Gastroesophageal sphincter (tissue), 4 donors: ENCODE results near the gene DISC1. TPM values are rescaled to one million over a fixed set of nuclear protein-coding genes. Genes with fewer than 3 reads are reported as not detected.

Experiments
- ATAC-seq: fragments of 150-250 bp; one replicate; pipeline ENCODE4 v1.9.1; 2016; ENCODE audit warnings: mild to moderate bottlenecking, moderate library complexity
- H3K27ac ChIP-seq, 4 donors: fragments of 200-600 bp; sonication (generic) in 3 of 4; 1 replicate in 3 of 4; 2 replicates in 1 of 4; pipeline ENCODE4 v1.5.1; 2016 to 2019
- H3K27me3 ChIP-seq: fragments of 200-600 bp; sonication (generic); one replicate; pipeline ENCODE4 v1.5.1; 2019
- H3K36me3 ChIP-seq, 2 donors: fragments of 200-600 bp; sonication (generic); one replicate each; pipeline ENCODE4 v1.5.1; 2019; ENCODE audit warnings: control low read depth in 1 of 2
- H3K4me1 ChIP-seq, 3 donors: fragments of 200-600 bp; sonication (generic); 1 replicate in 2 of 3; 2 replicates in 1 of 3; pipeline ENCODE4 v1.5.1; 2016 to 2019; ENCODE audit warnings: control low read depth in 2 of 3
- H3K4me3 ChIP-seq, 2 donors: fragments of 200-600 bp; sonication (generic); one replicate each; pipeline ENCODE4 v1.5.1; 2019; ENCODE audit warnings: mild to moderate bottlenecking in 1 of 2, moderate library complexity in 1 of 2
- H3K9me3 ChIP-seq, 3 donors: fragments of 200-600 bp; sonication (generic); one replicate each; pipeline ENCODE4 v1.5.1; 2017 to 2019; ENCODE audit warnings: control low read depth in 2 of 3
- EP300 ChIP-seq: sonication (generic); formaldehyde crosslinking; IDR thresholded peaks from one replicate; pipeline ENCODE4 v1.6.1; 2017; ENCODE audit warnings: antibody characterized with exemption, mild to moderate bottlenecking
- POLR2A ChIP-seq, 2 donors: fragments of 450-650 bp; IDR thresholded peaks; one replicate each; pipeline ENCODE4 v1.6.1; 2017; ENCODE audit warnings: antibody characterized with exemption in 2 of 2, mild to moderate bottlenecking in 2 of 2, moderate library complexity in 1 of 2
- POLR2AphosphoS5 ChIP-seq: sonication (generic); formaldehyde crosslinking; IDR thresholded peaks from one replicate; pipeline ENCODE4 v1.6.1; 2017; ENCODE audit warnings: antibody characterized with exemption
- WGBS, 2 donors: methylation state at CpG; one replicate each; pipeline ENCODE4 v1.1.5; 2018; ENCODE audit warnings: low coverage in 1 of 2; 5-methylcytosine and 5-hydroxymethylcytosine counted together
- total RNA-seq, 4 donors: library from RNA; depleted of rRNA; stranded (reverse); fragments of >200 nt; gene quantifications; one replicate each; pipeline ENCODE4 v1.1.0, GENCODE V29; 2016
- TF ChIP-seq, protein P1 (sequence below), 4 experiments: fragments of 200-600 bp in 2 of 4; fragments of 450-650 bp in 2 of 4; sonication (generic) in 1 of 4; IDR thresholded peaks; one replicate each; pipeline ENCODE4 v1.5.1; 2017 to 2019; ENCODE audit warnings: antibody characterized with exemption in 4 of 4, mild to moderate bottlenecking in 2 of 4, moderate library complexity in 2 of 4

DISC1 gene
- total RNA-seq, 4 donors from 2014 or later: 4.4 to 9.8 (median 6.8) TPM

DNA sequence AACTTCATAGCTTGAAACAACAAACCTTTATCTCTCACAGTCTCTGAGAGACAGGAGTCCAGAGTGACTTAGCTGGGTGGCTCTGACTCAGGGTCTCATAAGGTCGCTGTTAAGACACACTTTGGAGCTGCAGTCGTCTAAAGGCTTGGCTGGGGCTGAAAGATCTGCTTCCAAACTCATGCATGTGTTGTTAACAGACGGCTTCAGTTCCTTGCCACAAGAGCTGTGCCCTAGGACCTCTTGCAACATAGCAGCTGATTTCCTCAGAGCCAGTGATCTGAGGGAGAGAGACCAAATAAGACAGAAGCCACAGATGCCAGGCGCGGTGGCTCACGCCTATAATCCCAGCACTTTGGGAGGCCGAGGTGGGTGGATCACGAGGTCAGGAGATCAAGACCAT, 176.8 kb downstream of the DISC1 start:
- Histone ChIP-seq H3K36me3 (no peaks in the 10 kb centered on the region), H3K9me3 (no peaks in the 10 kb centered on the region), H3K4me1 (no peaks in the 10 kb centered on the region), H3K4me3 (no peak overlapping the region), H3K27ac (no peak overlapping the region), H3K27me3 (no peaks in the 10 kb centered on the region)
- TF ChIP-seq EP300: no peak
- TF ChIP-seq, protein P1, sequence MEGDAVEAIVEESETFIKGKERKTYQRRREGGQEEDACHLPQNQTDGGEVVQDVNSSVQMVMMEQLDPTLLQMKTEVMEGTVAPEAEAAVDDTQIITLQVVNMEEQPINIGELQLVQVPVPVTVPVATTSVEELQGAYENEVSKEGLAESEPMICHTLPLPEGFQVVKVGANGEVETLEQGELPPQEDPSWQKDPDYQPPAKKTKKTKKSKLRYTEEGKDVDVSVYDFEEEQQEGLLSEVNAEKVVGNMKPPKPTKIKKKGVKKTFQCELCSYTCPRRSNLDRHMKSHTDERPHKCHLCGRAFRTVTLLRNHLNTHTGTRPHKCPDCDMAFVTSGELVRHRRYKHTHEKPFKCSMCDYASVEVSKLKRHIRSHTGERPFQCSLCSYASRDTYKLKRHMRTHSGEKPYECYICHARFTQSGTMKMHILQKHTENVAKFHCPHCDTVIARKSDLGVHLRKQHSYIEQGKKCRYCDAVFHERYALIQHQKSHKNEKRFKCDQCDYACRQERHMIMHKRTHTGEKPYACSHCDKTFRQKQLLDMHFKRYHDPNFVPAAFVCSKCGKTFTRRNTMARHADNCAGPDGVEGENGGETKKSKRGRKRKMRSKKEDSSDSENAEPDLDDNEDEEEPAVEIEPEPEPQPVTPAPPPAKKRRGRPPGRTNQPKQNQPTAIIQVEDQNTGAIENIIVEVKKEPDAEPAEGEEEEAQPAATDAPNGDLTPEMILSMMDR (IDR thresholded peaks at IDR 0.05): no peak
- no peak for TF ChIP-seq POLR2AphosphoS5
- no peak for TF ChIP-seq POLR2A (IDR thresholded peaks at IDR 0.05)
- ATAC-seq: peak; percentile 70
- WGBS, 2 donors: 72 to 80% methylated on average over 1 to 3 of the region's 8 CpGs

DNA sequence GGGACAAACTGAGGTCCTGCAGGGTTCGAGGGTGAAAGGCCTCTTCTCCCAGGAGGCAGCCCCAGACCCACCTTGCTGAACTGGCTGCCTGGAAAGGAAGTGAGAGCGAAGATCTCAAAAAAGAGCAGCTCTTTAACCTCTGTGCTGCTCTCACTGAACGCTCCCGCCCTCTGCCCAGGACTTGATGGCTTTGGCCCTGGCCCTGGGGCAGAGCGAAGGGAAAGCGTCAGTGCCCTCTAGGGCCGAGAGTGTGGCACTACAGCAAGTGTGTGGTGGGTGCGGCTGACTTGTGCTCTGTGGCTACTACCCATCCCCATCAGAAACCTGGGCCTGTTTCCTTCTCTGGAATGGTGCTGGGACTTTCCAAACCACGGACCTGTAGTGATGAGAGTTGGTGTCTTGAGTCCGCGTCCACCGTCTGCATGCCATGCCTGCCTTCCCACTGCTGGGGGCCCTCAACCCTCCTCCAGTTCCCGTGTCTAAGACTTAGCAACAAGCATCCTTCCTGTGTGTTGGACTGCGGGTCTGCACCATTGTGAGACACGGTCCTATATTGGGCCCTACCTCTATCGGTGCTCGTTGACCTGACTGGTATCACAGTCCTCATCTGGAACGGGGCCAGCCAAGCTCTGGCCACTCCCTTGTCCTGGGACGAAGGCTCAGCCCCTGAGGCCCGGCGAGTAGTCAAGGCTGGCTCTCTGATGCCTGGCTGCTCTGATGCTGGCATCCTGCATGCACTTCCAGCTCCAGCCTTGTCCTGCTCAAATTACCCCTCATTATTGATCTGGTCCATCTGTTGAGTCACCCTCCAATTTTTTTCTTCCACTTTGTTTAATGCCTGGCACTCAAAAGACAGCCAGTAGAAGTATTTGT, 180.3 kb downstream of the DISC1 start:
- Histone ChIP-seq H3K9me3 (no peaks in the 10 kb centered on the region), H3K27ac (no peak overlapping the region), H3K4me3 (no peak overlapping the region), H3K4me1 (peaks cover 0 to 5% (median 0%) of the 10 kb centered on the region in 3 donors), H3K27me3 (no peaks in the 10 kb centered on the region), H3K36me3 (no peaks in the 10 kb centered on the region)
- TF ChIP-seq EP300 (no peak), POLR2AphosphoS5 (no peak), POLR2A (IDR thresholded peaks at IDR 0.05) (no peak)
- TF ChIP-seq, protein P1 (IDR thresholded peaks at IDR 0.05): peak in 1 of 4 experiments; percentile 50
- ATAC-seq: peak; percentile 52
- 78 to 83% methylated on average over 5 to 7 of the region's 21 CpGs for WGBS, 2 donors

GRCh38 chr1:231807541-231807940, 181.0 kb downstream of the DISC1 start:
- no peak overlapping the region for H3K27ac ChIP-seq
- ATAC-seq: no peak
- no peaks in the 10 kb centered on the region for H3K36me3 ChIP-seq
- no peak overlapping the region for H3K4me3 ChIP-seq
- peaks cover 0 to 5% (median 0%) of the 10 kb centered on the region in 3 donors for H3K4me1 ChIP-seq
- no peaks in the 10 kb centered on the region for H3K27me3 ChIP-seq
- WGBS, 2 donors: 33% methylated on average over 1 of the region's 2 CpGs; no CpG with 5 or more reads in 1 of the 2 donors
- H3K9me3 ChIP-seq: no peaks in the 10 kb centered on the region
- TF ChIP-seq, protein P1 (IDR thresholded peaks at IDR 0.05): no peak
- TF ChIP-seq EP300: no peak
- TF ChIP-seq POLR2A (IDR thresholded peaks at IDR 0.05): no peak
- no peak for TF ChIP-seq POLR2AphosphoS5

DNA sequence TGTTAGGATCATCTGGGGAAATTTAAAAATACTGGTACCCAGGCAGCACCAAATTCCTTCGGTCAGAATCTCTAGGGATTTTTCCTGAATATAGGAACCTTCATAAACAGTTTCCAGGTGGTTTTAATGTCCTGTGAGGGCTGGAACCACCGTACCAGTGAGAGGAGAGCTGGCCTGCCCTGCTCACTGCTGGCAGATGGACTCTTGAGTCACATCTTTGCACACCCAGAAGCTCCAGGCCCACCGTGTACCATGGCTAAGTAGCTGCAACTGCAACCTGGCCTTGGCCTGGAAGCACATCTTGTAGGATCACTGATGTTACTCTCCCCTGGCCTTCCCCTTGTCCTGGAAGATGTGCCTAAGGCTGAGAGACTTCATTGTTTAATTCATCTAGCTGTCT, 181.5 kb downstream of the DISC1 start:
- H3K4me1 ChIP-seq: peaks cover 0 to 5% (median 0%) of the 10 kb centered on the region in 3 donors
- no peak overlapping the region for H3K4me3 ChIP-seq
- H3K9me3 ChIP-seq: no peaks in the 10 kb centered on the region
- TF ChIP-seq POLR2AphosphoS5 (no peak), POLR2A (IDR thresholded peaks at IDR 0.05) (no peak), EP300 (no peak)
- TF ChIP-seq, protein P1 (IDR thresholded peaks at IDR 0.05): no peak
- H3K36me3 ChIP-seq: peaks cover 0 to 3% of the 10 kb centered on the region in 2 donors
- H3K27ac ChIP-seq: no peak overlapping the region
- no peaks in the 10 kb centered on the region for H3K27me3 ChIP-seq
- 97% methylated on average over 3 of the region's 3 CpGs; no CpG with 5 or more reads in 1 of the 2 donors for WGBS, 2 donors
- no peak for ATAC-seq

- TF ChIP-seq EP300: no peak
- TF ChIP-seq, protein P1 (IDR thresholded peaks at IDR 0.05): no peak
- no peak for TF ChIP-seq POLR2A (IDR thresholded peaks at IDR 0.05)
- no peak for TF ChIP-seq POLR2AphosphoS5
- Histone ChIP-seq H3K27ac (no peak overlapping the region), H3K4me3 (no peak overlapping the region), H3K27me3 (no peaks in the 10 kb centered on the region), H3K9me3 (no peaks in the 10 kb centered on the region), H3K4me1 (peaks cover 0 to 5% (median 0%) of the 10 kb centered on the region in 3 donors), H3K36me3 (peaks cover 0 to 8% of the 10 kb centered on the region in 2 donors)
- 67 to 80% methylated on average over 1 to 2 of the region's 2 CpGs for WGBS, 2 donors
- peak; percentile 52 for ATAC-seq
These were observed 182.4 kb downstream of the DISC1 start for GRCh38 chr1:231808990-231809389.
